HG03066 (cell line): ENCODE measurements around the gene TAF11L8.
"Not testable (repeated sequence)": the region's sequence is repeated elsewhere in the genome, so short reads cannot be mapped to it uniquely, and the experiment has no call there.

ENCODE experiments used
- ATAC-seq: cut with Tn5 transposase; IDR thresholded peaks from one replicate; pipeline ENCODE4 v1.9.1; 2021; ENCODE audit warnings: low read depth; ENCODE audit not compliant: unreplicated experiment

TAF11L8 gene

GRCh38 chr5:17590860-17591259 is at the start of gene TAF11L8:
TAF11L8 (minus strand) TSS chr5:17590960.
- not testable (repeated sequence) for ATAC-seq

- no peak for ATAC-seq
Observed at GRCh38 chr5:17634160-17634559, 43.4 kb upstream of the TAF11L8 start, which contains the start of gene TAF11L14. TAF11L14 (plus strand) TSS chr5:17634460.

DNA sequence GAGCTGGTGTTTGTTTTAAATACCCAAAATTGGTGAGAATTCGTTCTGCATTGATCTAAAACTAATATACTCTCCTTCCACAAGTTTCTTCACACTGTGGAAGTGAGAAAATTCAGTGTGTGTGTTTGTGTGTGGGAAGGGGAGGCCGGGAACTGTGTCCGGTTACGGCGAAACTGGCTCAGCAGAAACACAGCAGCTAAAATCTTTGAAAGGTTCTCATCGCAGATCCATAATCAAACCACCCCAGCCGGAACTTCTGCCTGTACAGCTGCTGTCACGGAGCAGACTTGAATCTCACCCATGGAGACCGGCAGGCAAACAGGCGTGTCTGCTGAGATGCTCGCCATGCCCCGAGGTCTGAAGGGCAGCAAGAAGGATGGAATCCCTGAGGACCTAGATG is 41.0 kb upstream of the TAF11L8 start, which contains the start of gene TAF11L13:
Gene TAF11L13, plus strand, starts transcription at position 301 of the 400 bp plus-strand sequence.
- ATAC-seq = not testable (repeated sequence)

GRCh38 chr5:17625686-17626085 is 34.9 kb upstream of the TAF11L8 start:
- no peak for ATAC-seq

- ATAC-seq = no peak
Observed at GRCh38 chr5:17620627-17621026, 29.9 kb upstream of the TAF11L8 start.

GRCh38 chr5:17619354-17619753 is 28.6 kb upstream of the TAF11L8 start:
- ATAC-seq = no peak

GRCh38 chr5:17614872-17615605 is 24.3 kb upstream of the TAF11L8 start:
- ATAC-seq = no peak

GRCh38 chr5:17610092-17610491 is 19.3 kb upstream of the TAF11L8 start, which contains the start of gene TAF11L12:
TAF11L12 (plus strand) TSS chr5:17610392.
- ATAC-seq = not testable (repeated sequence)

GRCh38 chr5:17607461-17607860 is 16.7 kb upstream of the TAF11L8 start:
- ATAC-seq = not testable (repeated sequence)

- ATAC-seq = no peak
Observed at GRCh38 chr5:17604951-17605350, 14.2 kb upstream of the TAF11L8 start.

GRCh38 chr5:17603880-17604279 is 13.1 kb upstream of the TAF11L8 start, which contains the start of gene TAF11L11:
TAF11L11 (plus strand) TSS chr5:17604183.
- not testable (repeated sequence) for ATAC-seq

GRCh38 chr5:17597728-17598127 is 7.0 kb upstream of the TAF11L8 start, which contains the start of gene TAF11L10:
TAF11L10 (minus strand) TSS chr5:17597828.
- ATAC-seq = not testable (repeated sequence)

- not testable (repeated sequence) for ATAC-seq
Observed at GRCh38 chr5:17594255-17594654, 3.5 kb upstream of the TAF11L8 start, which contains the start of gene TAF11L9. TAF11L9 (minus strand) TSS chr5:17594394.

- ATAC-seq = not testable (repeated sequence)
Observed at GRCh38 chr5:17585658-17586057, 5.1 kb downstream of the TAF11L8 start, which contains the start of gene TAF11L7. TAF11L7 (minus strand) TSS chr5:17585758.
